NCI-H1694 treated with DMSO at 0.1 percent for 48 hours (cell line): ENCODE data around the gene AMOTL2.

Experiments
- DNase-seq: peaks from one replicate; lab custom pipeline; 2025; lab: John Stamatoyannopoulos, UW

Gene AMOTL2

DNA sequence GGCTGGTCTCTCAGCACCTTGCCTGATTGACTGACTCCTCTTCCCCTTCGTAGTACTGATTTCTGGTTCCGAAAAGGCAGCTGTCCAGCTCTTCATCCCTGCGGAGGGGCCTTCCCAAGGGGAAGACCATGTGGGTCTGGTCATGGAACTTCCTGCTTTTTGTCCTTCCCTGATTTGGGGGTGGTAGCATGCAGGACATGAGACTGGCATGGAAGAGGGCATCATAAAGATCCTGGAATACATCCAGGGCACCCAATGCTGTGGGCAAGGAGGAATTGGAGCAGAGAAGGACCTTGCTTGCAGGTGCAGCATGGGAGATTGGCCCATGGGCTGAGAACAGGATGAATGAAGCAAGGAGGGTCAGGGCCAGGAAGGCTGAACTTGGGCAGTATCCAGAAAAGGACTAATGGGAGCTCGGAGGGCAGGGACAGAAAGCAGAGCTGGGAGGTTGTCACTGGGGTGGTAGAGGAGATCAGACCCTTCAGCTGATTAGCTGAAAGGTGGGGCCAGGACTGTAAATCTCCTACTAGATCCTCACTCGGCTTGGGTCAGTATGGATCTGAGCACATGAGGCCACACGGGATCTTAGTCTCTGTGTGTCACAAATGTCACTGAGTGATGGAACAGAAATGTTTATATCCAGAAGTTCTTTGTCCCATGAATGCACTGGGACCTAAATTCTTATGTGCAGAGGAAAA, 59.5 kb downstream of the AMOTL2 start:
- DNase-seq, result no peak

GRCh38 chr3:134313847-134314587, 60.2 kb downstream of the AMOTL2 start:
- DNase-seq, result no peak

DNA sequence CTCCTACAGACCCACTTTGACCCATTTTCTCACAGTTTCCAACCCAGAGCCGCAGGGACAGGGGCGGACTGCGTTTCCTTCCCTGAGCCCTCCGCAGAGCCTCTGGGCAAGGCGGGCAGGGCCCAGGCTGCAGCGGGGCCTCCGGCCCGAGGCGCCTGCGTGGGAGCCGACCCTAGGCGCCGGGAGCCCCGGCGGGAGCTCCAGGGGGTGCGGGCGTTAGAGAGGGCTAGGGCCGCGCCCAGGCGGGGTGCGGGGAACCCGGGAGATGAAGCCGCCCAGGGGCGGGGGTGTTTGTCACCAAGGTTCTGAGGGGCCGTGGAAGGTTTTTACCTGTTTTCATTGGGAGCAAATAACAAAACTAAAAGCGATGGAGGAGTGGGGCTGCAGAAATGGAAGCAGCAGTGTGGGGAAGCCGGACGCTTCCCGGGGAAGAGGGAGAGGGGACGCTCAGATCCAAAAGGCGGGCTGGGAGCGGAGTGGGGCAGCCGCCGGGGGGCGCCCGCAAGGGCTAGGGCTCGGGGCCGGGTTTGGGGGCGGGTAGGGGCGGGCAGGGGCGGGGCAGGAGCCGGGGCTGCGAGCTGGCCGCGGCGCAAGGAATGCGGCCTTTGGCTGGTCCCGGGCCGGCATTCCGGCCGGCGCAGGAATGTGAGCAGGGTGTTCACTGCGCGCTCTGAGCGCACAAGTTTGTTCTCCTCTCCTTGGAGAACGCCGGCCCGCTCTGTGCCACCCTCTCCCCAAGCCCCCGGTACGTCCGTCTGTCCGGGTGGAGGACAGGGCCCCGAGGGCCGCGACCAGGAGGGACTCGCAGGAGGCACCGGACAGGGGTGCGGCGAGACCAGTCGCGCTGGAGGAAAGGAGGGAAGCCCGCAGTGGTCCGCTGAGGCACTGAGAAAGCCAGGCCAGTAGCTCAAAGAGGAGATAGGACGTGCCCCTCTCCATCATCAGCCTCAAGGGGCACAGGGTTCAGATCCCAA, 61.1 kb downstream of the AMOTL2 start:
- DNase-seq, result no peak

GRCh38 chr3:134312072-134312872, 62.0 kb downstream of the AMOTL2 start:
- no peak for DNase-seq

DNA sequence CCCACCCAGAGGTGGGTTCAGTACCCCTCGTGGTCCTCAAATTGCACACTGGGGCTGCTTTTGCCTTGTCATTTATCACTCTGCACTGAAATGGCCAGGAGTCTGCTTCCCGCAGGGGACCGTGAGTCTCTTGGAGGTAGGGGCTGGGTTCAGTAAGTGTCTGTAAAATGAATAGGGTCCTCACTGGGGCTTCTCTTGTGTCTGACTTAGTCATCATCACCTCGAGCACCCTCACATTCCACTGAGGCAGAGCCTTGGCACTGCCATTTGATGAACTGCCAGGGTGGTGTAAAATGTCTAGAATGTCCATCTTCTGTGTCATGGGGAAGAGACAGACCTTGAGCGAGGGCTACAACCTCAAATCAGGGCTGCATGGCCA, 62.6 kb downstream of the AMOTL2 start:
- no peak for DNase-seq

- DNase-seq, result no peak
Observed at GRCh38 chr3:134311265-134311664, 63.0 kb downstream of the AMOTL2 start.

GRCh38 chr3:134309987-134310700, 64.1 kb downstream of the AMOTL2 start:
- no peak for DNase-seq

DNA sequence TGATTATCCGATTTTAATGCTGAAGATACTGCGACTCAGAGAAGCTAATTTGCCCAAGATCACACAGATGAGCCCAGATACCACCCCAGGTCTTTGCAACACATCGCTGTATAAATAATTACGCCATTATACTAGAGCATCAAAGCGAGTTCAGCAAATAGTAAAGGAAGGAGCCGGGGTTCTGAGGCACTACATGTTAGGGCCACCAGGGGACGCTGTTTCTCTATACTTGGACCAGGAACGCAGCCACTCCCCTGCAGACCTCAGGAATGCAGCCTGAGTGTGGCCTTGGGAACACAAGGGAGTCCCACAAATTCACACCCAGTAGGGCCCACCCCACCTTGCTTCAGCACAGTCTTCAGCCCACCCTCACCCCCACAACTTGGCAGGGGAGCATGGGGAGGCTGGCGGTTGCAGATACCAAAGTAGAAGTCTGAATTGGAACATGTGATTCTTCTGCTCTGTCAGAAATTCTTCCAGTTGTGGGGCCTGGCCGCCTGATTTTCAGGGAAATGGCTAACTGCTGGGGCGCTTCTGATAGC, 65.8 kb downstream of the AMOTL2 start:
- peak; percentile 70 for DNase-seq

DNA sequence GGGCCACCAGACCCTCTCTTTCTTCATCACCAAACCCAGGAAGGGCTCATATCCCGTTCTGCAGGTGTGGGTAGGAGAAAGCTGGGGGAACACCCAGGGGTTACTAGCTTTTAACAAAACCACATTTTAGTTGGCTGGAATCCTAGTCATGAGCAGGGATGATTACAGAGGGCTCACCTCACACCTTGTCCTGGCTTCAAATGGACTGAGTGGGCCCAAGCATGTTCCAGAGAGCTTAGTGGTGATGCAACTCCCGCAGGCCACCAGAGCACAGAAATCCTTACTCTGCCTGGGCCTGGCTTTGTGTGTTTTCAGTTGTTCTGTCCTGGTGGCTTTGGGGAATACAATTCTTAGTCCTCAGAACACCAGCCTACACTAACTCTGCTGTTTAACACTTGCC, 66.8 kb downstream of the AMOTL2 start:
- no peak for DNase-seq

DNA sequence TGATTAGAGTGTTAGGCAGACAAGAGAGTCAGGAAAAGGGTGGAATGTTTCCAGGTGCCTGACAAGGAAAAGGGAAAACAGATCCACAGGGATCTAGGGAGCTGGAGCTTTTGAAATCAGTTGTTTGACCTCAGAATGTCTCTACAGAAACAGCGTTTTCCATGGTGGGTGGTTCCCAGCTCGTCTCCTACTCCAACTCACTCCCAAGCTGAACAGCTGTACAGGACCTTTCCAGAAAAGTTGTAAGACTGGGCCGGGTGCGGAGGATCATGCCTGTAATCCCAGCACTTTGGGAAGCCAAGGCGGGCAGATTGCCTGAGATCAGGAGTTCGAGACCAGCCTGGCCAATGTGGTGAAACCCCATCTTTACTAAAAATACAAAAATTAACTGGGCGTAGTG, 67.9 kb downstream of the AMOTL2 start:
- no peak for DNase-seq
